Central memory CD8-positive, alpha-beta T cell (primary cell): Measurements from ENCODE around the gene TENT5A.
"Not testable (repeated sequence)": the region's sequence is repeated elsewhere in the genome, so short reads cannot be mapped to it uniquely, and the experiment has no call there.

Experiments used
- ATAC-seq: fragments of 150-1000 bp; cut with Tn5 transposase; replicated peaks from 2 replicates; pipeline ENCODE4 v1.10.0; 2022; ENCODE audit warnings: mild to moderate bottlenecking, moderate FRiP score, moderate number of reproducible peaks; ENCODE audit not compliant: poor library complexity, severe bottlenecking; ENCODE audit errors: extremely low read depth
- DNase-seq, 2 donors: peaks; one replicate each; pipeline ENCODE4 v3.0.0; 2021; ENCODE audit warnings: low spot score in 2 of 2
- H3K27ac Mint-ChIP-seq: one replicate; pipeline ENCODE4 v1.8.0; 2022; ENCODE audit warnings: low read depth, mild to moderate bottlenecking, moderate library complexity, mixed read lengths
- H3K27me3 Mint-ChIP-seq: one replicate; pipeline ENCODE4 v1.8.0; 2022; ENCODE audit warnings: mixed read lengths
- H3K36me3 Mint-ChIP-seq: one replicate; pipeline ENCODE4 v1.8.0; 2022; ENCODE audit warnings: mild to moderate bottlenecking, moderate library complexity, mixed read lengths; ENCODE audit not compliant: insufficient read depth
- H3K4me1 Mint-ChIP-seq: one replicate; pipeline ENCODE4 v1.8.0; 2022; ENCODE audit warnings: mixed read lengths
- H3K4me3 Mint-ChIP-seq: one replicate; pipeline ENCODE4 v1.8.0; 2022; ENCODE audit warnings: mild to moderate bottlenecking, moderate library complexity, mixed read lengths
- H3K9me3 Mint-ChIP-seq: one replicate; pipeline ENCODE4 v1.8.0; 2022; ENCODE audit warnings: mixed read lengths

Gene TENT5A

DNA sequence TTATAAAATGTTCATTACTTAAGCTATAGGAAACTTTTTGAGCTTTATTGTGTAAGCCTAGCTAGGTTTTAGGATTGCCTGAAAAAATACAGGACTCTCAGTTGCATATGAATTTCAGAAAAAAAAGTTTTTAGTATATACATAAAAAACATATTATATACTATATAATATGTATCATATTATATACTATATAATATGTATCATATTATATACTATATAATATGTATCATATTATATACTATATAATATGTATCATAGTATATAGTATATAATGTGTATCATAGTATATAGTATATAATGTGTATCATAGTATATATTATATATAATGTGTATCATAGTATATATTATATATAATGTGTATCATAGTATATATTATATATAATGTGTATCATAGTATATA is 11.9 kb downstream of the TENT5A start:
- not testable (repeated sequence) for H3K27ac Mint-ChIP-seq, H3K4me1 Mint-ChIP-seq, H3K4me3 Mint-ChIP-seq, H3K27me3 Mint-ChIP-seq, H3K36me3 Mint-ChIP-seq, ATAC-seq, DNase-seq, H3K9me3 Mint-ChIP-seq

DNA sequence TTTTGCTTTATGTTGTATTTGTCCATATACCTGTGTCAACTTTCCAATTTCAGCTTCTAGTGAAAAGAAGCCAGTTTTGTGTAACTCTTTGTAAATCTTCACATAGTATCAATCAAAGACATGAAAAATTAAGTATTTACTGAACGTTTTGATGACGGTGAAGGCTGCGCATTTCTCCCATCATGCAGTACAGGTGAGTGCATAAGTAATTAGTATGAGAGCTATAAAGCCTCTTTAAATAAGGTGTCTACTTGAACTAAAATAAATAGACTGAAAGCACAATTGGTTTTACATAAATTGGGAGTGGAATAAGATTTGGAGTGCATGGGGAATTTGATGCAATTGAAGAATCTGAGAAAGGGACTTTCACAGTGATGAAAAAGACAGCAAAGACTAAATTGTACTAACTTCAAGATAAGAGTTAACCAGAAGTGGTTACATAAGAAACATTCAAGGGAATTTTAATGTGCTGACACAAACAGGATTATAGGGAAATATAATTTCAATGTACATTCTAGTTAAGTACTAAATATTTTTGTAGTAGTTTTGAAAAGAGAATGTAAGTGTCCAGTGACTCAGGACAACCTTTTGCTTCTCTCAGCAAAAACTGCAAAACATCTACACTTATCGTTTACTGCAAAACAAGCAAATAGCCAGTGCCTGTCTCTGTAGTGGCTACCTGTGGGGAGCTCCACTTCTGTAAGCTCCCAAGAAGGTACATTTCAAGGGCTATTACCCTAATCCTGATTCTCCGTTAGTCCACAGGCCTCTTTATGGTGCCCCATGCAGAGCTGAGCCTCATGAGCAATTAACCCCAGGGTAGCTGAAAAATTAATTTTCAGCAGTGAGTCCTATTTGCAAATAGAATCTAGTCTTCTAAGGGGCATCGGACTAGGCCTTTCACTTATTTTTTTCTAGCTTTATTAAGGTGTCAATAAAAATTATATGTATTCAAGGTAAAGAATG is 13.0 kb downstream of the TENT5A start:
- no peaks in the 10 kb centered on the region for H3K9me3 Mint-ChIP-seq
- no peaks in the 10 kb centered on the region for H3K27me3 Mint-ChIP-seq
- DNase-seq: no peak
- no peak overlapping the region for H3K27ac Mint-ChIP-seq
- H3K36me3 Mint-ChIP-seq: no peaks in the 10 kb centered on the region
- no peak overlapping the region for H3K4me3 Mint-ChIP-seq
- no peaks in the 10 kb centered on the region for H3K4me1 Mint-ChIP-seq
- no peak for ATAC-seq

DNA sequence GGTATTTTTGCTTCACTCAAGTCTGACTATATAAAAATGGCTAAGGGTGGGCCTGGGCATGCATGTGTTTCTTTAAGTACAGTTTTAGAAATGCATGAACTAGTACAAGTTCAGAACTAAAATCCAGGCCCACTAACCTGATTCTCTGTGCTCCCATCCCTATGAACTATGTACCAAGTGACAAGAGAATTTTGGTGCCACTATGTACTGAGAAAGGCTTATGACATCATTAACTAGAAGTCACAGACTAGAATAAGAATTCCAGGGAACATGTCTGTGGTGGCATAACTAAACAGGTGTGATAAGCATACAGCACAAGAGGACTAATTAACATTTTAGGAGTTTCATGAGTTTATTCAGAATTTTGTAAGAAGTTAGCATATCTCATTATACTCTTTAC is 16.1 kb downstream of the TENT5A start:
- H3K36me3 Mint-ChIP-seq: no peaks in the 10 kb centered on the region
- no peaks in the 10 kb centered on the region for H3K9me3 Mint-ChIP-seq
- no peak for DNase-seq
- H3K27ac Mint-ChIP-seq: no peak overlapping the region
- no peaks in the 10 kb centered on the region for H3K4me1 Mint-ChIP-seq
- no peak overlapping the region for H3K4me3 Mint-ChIP-seq
- ATAC-seq: no peak
- H3K27me3 Mint-ChIP-seq: no peaks in the 10 kb centered on the region

DNA sequence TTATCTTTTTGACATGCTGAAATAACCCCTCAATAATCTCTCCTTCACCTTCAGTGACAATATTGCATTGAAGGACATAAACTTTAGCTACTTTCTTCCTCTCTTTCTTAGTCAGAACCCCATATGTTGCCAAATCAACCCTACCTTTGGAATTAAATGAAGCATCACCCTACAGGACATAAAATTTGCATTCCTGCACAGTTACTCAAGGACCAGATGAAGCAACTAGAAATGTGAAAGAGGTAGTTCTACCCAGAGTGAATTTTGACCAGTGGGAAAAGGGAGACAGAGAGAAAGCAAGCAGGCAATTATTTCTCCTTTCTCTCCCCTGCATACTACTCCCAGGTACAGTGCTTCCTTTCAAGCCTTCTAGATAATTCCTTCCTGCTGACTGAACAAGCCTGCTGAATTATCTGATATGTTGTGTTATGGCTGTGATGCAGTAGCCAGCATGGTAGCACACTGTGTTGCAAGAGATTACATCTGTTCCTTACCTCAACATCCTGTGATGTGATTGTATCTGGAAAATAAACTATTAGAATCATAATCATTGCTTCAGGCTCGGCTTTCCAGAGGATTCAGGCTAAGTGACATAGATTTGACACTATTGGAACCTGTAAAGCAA is 16.6 kb downstream of the TENT5A start:
- Mint-ChIP-seq H3K4me3 (no peak overlapping the region), H3K27me3 (no peaks in the 10 kb centered on the region), H3K36me3 (no peaks in the 10 kb centered on the region), H3K27ac (no peak overlapping the region), H3K4me1 (no peaks in the 10 kb centered on the region), H3K9me3 (no peaks in the 10 kb centered on the region)
- DNase-seq (no peak), ATAC-seq (no peak)

DNA sequence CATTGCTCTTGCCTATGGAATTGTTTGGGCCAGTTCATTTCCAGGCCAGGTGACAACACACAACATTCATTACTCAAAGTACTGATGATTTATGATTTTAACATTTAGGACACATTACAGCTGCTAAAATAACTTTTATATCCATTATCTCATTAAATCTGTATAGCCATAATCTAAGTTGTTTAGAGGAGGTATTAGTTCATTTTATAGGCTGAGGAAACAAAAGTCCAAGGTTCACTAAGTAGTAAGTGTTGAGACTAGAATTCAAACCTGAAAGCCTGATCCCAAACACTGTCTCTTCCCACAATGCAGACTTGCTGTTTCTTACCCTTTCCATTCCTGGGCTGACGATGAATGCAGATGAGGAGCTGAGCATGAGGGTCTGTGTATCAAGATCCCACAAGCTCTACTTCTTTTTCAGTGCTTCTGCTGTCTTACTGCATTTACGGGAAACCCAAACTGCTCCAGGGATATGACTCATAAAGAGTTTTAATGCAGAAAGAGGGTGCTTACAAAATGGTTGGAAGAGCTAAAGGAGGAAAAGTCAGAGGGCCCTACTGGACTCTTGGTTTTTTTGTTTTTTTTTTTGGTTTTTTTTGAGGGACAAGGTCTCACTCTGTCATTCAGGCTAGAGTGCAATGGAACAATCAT is 17.9 kb downstream of the TENT5A start:
- H3K27ac Mint-ChIP-seq: no peak overlapping the region
- no peaks in the 10 kb centered on the region for H3K9me3 Mint-ChIP-seq
- H3K27me3 Mint-ChIP-seq: no peaks in the 10 kb centered on the region
- no peaks in the 10 kb centered on the region for H3K4me1 Mint-ChIP-seq
- no peak overlapping the region for H3K4me3 Mint-ChIP-seq
- H3K36me3 Mint-ChIP-seq: no peaks in the 10 kb centered on the region
- ATAC-seq (no peak), DNase-seq (no peak)

DNA sequence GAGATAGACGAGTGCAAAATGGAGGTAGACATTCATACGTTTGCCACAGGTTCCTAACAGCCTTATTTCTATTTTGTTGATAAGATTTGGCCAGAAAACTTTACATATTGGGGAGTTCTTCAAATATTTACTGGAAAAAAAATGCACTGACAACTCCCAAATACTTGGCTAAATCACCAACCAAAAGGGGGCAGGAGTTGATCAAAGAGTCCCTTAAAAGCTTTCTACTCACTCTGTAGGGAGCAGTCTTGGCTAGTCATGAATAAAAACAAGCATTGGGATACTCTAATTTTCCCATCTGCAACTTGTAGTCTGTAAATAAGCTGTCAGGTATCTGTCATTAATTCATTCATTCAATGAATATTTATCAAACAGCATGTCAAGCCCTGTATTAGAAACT is 18.4 kb downstream of the TENT5A start:
- no peaks in the 10 kb centered on the region for H3K9me3 Mint-ChIP-seq
- no peak overlapping the region for H3K4me3 Mint-ChIP-seq
- no peak for DNase-seq
- H3K27ac Mint-ChIP-seq: no peak overlapping the region
- no peaks in the 10 kb centered on the region for H3K27me3 Mint-ChIP-seq
- H3K4me1 Mint-ChIP-seq: no peaks in the 10 kb centered on the region
- no peak for ATAC-seq
- H3K36me3 Mint-ChIP-seq: no peaks in the 10 kb centered on the region

DNA sequence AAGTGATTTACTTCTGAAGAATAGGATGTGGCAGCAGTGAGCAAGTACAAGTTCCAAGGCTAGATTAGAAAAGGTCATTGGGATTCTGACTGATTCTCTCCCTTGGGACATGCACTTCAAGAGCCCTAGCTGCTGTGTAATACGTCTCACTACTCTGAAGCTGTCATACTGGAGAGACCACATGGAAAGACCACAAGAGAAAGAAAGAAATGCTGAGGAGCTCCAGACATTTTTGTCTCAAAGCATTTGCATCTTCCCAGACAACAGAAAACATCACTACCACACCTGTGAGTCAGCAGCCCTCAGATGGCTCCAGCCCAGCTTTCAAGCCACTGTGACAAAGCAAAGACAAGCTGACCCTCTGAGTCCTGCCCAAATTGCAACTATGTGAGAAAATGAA is 20.7 kb downstream of the TENT5A start:
- no peaks in the 10 kb centered on the region for H3K36me3 Mint-ChIP-seq
- no peaks in the 10 kb centered on the region for H3K4me1 Mint-ChIP-seq
- no peak overlapping the region for H3K27ac Mint-ChIP-seq
- DNase-seq (no peak), ATAC-seq (no peak)
- no peak overlapping the region for H3K4me3 Mint-ChIP-seq
- no peaks in the 10 kb centered on the region for H3K9me3 Mint-ChIP-seq
- no peaks in the 10 kb centered on the region for H3K27me3 Mint-ChIP-seq

DNA sequence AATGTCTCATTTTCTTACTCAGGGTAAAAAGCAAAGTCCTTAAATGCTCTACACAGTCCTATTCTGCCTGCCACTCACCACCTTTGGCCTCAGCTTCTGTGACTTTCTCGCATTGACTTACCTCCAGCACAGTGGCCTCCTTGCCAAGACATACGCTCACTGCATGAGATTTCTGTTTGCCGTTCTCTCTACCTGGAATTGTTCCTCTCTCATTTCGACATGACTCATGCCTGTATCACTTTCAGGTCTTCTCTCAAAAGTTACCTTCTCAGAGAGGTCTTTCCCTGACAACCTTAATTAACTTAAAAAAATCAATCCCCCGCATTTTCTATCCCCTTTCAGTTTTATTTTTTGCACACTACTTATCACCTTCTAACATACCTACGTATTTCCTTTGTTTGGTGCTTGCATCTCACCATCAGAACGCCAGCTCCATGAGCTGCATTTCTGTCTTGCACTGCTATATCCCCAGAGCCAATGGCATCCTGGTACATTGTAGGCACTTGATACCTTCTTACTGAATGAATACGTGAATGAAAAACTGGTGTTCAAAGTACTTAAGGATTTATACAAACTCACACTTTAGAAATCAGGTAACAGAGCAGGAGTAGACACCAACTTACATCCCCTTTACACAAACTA is 24.5 kb downstream of the TENT5A start:
- no peaks in the 10 kb centered on the region for H3K9me3 Mint-ChIP-seq
- no peak overlapping the region for H3K27ac Mint-ChIP-seq
- ATAC-seq (no peak), DNase-seq (no peak)
- H3K4me3 Mint-ChIP-seq: peak overlapping the region; percentile 1
- H3K27me3 Mint-ChIP-seq: no peaks in the 10 kb centered on the region
- H3K4me1 Mint-ChIP-seq: no peaks in the 10 kb centered on the region
- H3K36me3 Mint-ChIP-seq: no peaks in the 10 kb centered on the region

DNA sequence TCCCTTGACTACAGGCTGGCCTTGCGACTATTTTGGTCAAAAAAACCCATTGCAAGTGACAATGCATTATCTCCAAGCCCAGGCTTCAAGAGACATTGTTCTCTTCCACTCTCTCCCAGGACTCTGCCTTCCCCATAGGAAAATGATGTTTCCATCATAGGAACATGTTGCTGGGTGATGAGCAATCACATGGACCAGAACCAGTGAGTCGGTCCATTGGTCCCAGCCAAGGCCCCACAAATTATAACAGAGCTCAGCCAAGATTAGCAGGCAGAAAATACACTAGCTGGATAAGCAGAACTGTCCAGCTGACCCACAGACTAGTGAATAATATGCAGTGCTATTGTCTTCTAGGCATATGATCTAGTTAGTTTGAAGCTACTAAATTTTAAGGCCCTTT is 27.4 kb downstream of the TENT5A start:
- Mint-ChIP-seq H3K4me1 (no peaks in the 10 kb centered on the region), H3K4me3 (no peak overlapping the region), H3K36me3 (no peaks in the 10 kb centered on the region), H3K9me3 (peaks cover 4% of the 10 kb centered on the region), H3K27ac (no peak overlapping the region), H3K27me3 (no peaks in the 10 kb centered on the region)
- ATAC-seq: no peak
- DNase-seq: no peak

DNA sequence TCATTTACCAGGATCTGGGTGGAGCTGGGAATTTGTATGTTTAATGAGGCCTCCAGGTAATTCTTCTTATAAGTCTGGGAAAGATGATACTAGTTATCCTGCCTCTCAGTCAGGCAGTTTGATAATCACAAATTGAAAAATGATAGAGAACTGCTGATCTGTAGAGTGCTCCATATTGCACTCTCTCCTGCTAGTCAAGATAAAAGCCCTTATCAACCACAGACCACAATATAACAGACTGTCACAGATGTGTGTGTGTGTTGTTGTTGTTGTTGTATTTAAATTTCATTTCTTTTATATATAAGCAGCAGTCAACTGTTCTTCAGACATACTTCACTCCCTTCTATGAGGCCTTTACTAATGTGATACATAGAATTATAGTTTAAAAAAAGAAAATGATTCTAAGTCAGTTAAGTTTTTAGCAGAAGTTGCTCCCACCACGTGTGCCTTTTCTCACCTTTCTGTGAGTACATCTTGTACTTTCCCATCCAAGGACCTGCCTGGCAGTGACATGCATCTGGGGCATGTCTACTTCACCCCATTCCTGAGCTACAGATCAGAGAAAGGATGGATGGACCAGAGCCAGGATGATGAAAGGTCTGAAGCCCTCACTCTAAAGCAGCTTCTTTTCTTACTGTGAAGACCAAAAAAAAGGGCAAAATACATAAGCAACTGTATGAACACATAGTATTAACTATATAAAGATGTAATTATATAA is 29.8 kb downstream of the TENT5A start:
- H3K9me3 Mint-ChIP-seq: peaks cover 4% of the 10 kb centered on the region
- no peaks in the 10 kb centered on the region for H3K27me3 Mint-ChIP-seq
- H3K27ac Mint-ChIP-seq: no peak overlapping the region
- H3K36me3 Mint-ChIP-seq: no peaks in the 10 kb centered on the region
- no peak for DNase-seq
- H3K4me3 Mint-ChIP-seq: no peak overlapping the region
- no peak for ATAC-seq
- no peaks in the 10 kb centered on the region for H3K4me1 Mint-ChIP-seq

DNA sequence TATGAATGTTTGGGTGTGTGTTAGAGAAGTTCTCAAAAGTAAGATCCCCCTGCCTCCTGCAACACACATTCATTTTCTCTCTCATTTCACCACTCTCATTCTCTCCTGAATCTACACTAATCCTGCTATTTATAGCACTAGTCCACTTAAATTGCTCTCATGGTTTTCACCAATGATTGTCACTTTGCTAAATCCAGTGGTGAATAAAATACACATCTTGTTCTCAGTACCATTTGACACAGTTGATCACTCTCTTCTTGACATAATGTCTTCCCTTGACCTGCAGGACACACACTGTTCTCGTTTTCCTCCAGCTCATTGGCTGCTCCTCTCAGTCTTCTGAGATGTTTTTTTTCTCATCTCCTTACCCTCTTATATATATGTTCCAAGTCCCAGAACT is 32.1 kb downstream of the TENT5A start:
- no peak overlapping the region for H3K27ac Mint-ChIP-seq
- DNase-seq: no peak
- H3K36me3 Mint-ChIP-seq: no peaks in the 10 kb centered on the region
- no peaks in the 10 kb centered on the region for H3K4me1 Mint-ChIP-seq
- ATAC-seq: no peak
- H3K27me3 Mint-ChIP-seq: no peaks in the 10 kb centered on the region
- no peak overlapping the region for H3K4me3 Mint-ChIP-seq
- peaks cover 4% of the 10 kb centered on the region for H3K9me3 Mint-ChIP-seq

DNA sequence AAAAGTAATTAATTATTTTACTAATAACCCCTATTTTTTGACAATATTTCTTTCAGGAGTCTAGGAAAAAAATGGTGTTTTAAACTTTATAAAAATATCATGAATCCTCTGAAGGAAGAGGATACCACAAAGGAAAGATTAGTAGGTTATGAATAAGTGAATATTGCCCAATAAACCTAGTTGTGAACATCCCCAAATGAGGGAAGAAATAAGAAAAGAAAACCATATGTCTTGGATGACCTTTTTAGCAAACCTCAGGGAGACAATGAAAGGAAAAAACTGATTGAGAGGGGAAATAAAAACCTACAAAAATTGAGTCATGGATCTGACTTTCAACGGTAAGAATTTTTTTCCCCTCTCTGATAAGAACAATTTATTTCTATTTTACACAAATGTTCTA is 34.4 kb downstream of the TENT5A start:
- H3K27ac Mint-ChIP-seq: no peak overlapping the region
- no peaks in the 10 kb centered on the region for H3K4me1 Mint-ChIP-seq
- peaks cover 4% of the 10 kb centered on the region for H3K9me3 Mint-ChIP-seq
- no peaks in the 10 kb centered on the region for H3K36me3 Mint-ChIP-seq
- no peaks in the 10 kb centered on the region for H3K27me3 Mint-ChIP-seq
- H3K4me3 Mint-ChIP-seq: no peak overlapping the region
- ATAC-seq (no peak), DNase-seq (no peak)
